ENCODE data around the gene PDHX.

The PDHX gene

DNA sequence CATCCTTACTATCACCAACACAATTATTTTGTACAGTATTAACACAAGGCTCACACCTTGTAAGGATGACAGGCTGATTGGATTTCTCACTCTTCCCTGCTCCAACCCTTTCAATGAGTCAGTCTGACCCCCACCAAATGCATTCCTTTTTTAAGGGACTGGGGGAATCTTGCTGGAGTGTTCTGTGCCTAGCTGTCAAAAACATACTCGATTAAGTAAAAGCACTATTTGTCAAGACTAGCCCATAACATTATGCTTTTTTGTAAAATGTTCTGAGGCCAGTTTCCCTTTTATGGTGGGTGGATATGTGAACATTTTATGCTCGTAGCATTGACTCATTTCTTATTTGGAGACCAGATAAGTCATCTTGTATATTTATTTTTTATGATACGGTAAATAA is 87.2 kb downstream of the PDHX start:
- H3K27ac ChIP-seq (ENCODE audit: low read length), result no peak overlapping the region

DNA sequence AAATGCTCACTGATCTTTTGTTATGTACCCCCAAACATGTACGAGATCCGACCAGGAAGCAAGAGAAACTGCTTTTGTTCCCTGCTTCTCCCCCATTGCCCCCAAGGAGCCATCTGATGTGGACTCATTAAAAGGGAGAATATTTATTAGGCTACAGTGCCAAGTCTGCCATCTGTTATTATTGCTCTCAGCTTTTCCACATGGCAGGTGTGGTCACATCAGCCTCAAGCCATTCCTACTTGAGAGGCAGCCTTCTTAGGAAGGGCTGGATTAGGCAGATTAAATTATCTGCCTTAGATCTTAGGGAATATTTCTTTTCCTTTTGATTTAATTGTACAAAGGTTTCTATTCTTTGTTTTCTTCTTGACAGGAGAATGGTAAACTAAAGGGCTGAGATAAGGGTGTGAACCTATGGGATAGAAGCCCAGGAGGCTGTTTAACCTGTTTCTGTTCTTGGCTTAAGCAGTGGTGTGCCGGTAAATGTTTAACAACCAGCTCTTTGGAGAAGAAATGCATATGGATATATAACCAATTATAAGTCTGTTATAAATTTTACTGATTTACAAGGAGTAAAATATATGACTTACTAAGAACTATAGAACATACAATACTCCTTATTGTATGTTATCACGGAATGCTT is 88.8 kb downstream of the PDHX start:
- no peaks in the 10 kb centered on the region for H3K36me3 ChIP-seq (ENCODE audit: control insufficient read depth, low read depth, low read length)
- no peak overlapping the region for H3K27ac ChIP-seq (ENCODE audit: low read length)
- no peak overlapping the region for H3K9ac ChIP-seq (ENCODE audit: low read length)
- no peak overlapping the region for H3K4me3 ChIP-seq (ENCODE audit: low read length)
- no peaks in the 10 kb centered on the region for H3K27me3 ChIP-seq (ENCODE audit: control insufficient read depth, insufficient read depth, low read length)
- no peaks in the 10 kb centered on the region for H3K9me3 ChIP-seq (ENCODE audit: control insufficient read depth, low read depth, low read length)
- H3K4me1 ChIP-seq (ENCODE audit: control insufficient read depth, low read depth, low read length), result no peaks in the 10 kb centered on the region

More for the DNA sequence above, 87.2 kb downstream of the PDHX start:
- H3K4me3 ChIP-seq (ENCODE audit: low read length), result no peak overlapping the region
- no peaks in the 10 kb centered on the region for H3K4me1 ChIP-seq (ENCODE audit: control insufficient read depth, low read depth, low read length)
- no peak overlapping the region for H3K9ac ChIP-seq (ENCODE audit: low read length)
- no peaks in the 10 kb centered on the region for H3K27me3 ChIP-seq (ENCODE audit: control insufficient read depth, insufficient read depth, low read length)
- H3K36me3 ChIP-seq (ENCODE audit: control insufficient read depth, low read depth, low read length), result no peaks in the 10 kb centered on the region
- no peaks in the 10 kb centered on the region for H3K9me3 ChIP-seq (ENCODE audit: control insufficient read depth, low read depth, low read length)

DNA sequence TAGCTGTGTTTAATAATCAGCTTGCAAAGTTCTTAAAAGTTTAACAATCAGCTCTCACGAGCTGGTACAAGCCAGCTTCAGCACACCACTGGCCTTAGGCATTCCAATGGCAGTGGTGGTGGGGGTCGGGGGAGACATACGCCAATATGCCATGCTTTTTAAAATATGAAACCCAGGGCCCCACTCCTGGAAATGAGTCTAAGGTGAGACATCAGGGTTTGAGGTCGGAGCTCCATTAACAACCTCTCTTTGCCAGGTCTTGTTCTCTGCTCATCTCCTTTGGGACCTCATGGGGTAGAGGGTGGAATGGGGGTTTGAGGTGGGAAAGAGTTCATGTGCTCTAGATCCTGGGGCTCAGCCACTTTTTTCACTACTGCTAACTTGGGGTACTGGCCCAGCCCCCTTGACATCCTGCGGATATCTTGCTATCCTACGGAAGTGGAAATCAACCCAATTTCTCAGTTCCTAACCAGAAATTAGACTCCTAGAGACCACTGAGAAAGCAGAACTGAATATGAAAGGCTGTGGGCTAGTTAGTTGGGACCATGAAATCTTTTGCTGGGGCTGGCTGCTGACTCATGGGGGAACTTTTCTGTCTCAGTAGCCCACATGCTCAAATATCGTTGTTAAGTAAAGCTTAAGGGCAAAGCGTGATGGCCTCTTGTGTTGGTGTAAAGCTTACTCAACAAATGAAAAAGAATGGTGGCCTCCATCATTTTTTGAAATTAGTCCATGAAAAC is 90.1 kb downstream of the PDHX start:
- Histone ChIP-seq H3K4me3 (ENCODE audit: low read length) (no peak overlapping the region), H3K9me3 (ENCODE audit: control insufficient read depth, low read depth, low read length) (no peaks in the 10 kb centered on the region), H3K27ac (ENCODE audit: low read length) (no peak overlapping the region), H3K36me3 (ENCODE audit: control insufficient read depth, low read depth, low read length) (no peaks in the 10 kb centered on the region), H3K9ac (ENCODE audit: low read length) (no peak overlapping the region), H3K4me1 (ENCODE audit: control insufficient read depth, low read depth, low read length) (no peaks in the 10 kb centered on the region), H3K27me3 (ENCODE audit: control insufficient read depth, insufficient read depth, low read length) (no peaks in the 10 kb centered on the region)

DNA sequence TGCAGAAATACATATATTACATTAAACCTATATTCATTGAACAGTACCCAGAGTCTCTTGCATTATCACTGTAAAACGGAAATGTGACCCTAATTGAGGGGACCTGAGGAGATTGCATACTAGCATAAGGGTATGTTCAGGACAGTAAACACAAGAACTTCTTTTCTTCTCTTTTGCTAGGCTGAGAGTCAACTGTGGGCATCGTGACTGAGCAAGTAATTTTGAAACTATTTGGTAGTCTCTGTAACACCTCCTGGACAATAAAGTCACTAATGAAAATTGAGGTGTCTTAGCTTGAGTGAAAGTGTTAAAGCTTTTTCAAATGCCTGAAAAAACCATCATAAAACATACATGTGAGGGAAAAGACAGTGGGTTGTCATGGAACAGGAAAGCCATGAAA is 90.9 kb downstream of the PDHX start:
- no peak overlapping the region for H3K9ac ChIP-seq (ENCODE audit: low read length)
- H3K9me3 ChIP-seq (ENCODE audit: control insufficient read depth, low read depth, low read length), result no peaks in the 10 kb centered on the region

DNA sequence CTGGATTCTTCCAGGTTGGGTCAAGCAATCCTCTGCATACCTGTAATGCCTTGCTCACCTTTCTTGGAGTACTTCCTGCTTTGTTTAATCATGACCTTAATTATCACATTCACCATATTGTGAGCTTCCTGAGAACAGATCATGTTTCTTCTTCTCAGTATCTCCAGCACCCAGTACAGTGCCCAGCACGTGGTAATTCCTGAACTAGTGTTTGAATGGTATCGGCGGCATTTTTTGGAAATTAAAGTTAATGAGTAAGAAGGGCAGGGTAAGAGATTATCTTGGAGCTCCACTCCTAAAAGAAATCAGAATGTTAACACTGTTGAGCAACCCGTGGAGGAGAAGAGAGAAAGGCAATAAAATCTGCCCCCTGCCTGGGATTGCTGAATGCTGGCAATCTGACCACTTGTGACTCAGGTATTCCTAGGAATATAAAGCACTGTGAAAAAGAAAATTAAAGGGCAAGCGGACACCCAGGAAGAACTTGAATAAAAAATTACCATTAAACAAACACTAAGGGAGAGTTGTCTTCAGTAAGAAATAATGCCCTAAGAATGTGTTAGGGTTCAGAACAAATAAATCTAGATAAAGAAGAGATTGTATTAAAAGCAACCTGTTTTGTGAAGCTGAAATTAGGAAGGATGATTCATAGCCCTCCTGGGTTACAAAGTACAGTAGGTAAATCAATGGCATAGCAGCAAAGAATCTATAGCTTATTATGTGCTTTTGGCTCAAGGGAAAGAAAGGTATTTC is 92.9 kb downstream of the PDHX start:
- no peaks in the 10 kb centered on the region for H3K9me3 ChIP-seq (ENCODE audit: control insufficient read depth, low read depth, low read length)
- H3K27me3 ChIP-seq (ENCODE audit: control insufficient read depth, insufficient read depth, low read length), result no peaks in the 10 kb centered on the region
- no peaks in the 10 kb centered on the region for H3K36me3 ChIP-seq (ENCODE audit: control insufficient read depth, low read depth, low read length)
- no peak overlapping the region for H3K27ac ChIP-seq (ENCODE audit: low read length)
- no peaks in the 10 kb centered on the region for H3K4me1 ChIP-seq (ENCODE audit: control insufficient read depth, low read depth, low read length)
- no peak overlapping the region for H3K9ac ChIP-seq (ENCODE audit: low read length)
- no peak overlapping the region for H3K4me3 ChIP-seq (ENCODE audit: low read length)

More for the DNA sequence above, 90.9 kb downstream of the PDHX start:
- Histone ChIP-seq H3K27ac (ENCODE audit: low read length) (no peak overlapping the region), H3K4me1 (ENCODE audit: control insufficient read depth, low read depth, low read length) (no peaks in the 10 kb centered on the region), H3K36me3 (ENCODE audit: control insufficient read depth, low read depth, low read length) (no peaks in the 10 kb centered on the region), H3K4me3 (ENCODE audit: low read length) (no peak overlapping the region), H3K27me3 (ENCODE audit: control insufficient read depth, insufficient read depth, low read length) (no peaks in the 10 kb centered on the region)

DNA sequence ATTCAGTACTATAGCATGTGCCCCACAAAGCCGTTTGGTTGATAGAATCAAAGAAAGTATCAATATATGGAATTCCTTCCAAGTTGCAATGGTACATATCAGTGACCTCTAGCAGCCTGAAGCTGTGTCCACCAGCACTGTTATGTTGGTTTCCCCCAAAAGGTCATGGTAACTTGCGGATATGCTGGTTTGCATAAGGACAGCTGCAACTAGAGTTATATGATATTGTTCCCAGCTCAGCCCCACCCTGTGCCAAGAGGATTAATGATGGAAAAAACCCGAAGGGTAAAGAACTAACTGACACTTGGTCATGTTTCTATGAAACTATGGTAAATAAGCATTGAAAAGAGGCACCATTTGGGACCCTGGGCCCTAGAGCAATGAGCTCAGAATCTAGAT is 93.5 kb downstream of the PDHX start:
- no peak overlapping the region for H3K27ac ChIP-seq (ENCODE audit: low read length)

DNA sequence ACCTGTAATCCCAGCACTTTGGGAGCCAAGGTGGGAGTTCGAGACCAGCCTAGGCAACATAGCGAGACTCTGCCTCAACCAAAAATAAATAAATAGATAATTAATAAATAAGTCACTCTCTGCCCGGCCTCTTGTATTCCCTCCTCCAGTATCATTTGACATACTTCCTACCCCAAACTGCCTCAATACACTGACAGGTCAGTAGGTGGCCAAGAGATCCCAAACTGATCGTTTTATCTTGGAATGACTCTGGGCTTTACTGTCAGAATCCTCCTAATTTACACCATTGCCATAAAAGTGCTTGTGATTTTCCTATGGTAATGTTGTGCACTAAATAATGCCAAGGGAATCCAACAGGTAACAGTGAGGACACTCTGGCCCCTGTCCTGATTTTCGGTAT is 94.2 kb downstream of the PDHX start:
- Histone ChIP-seq H3K9ac (ENCODE audit: low read length) (no peak overlapping the region), H3K27me3 (ENCODE audit: control insufficient read depth, insufficient read depth, low read length) (no peaks in the 10 kb centered on the region), H3K4me3 (ENCODE audit: low read length) (no peak overlapping the region), H3K9me3 (ENCODE audit: control insufficient read depth, low read depth, low read length) (no peaks in the 10 kb centered on the region), H3K27ac (ENCODE audit: low read length) (no peak overlapping the region), H3K4me1 (ENCODE audit: control insufficient read depth, low read depth, low read length) (no peaks in the 10 kb centered on the region), H3K36me3 (ENCODE audit: control insufficient read depth, low read depth, low read length) (no peaks in the 10 kb centered on the region)

More for the DNA sequence above, 93.5 kb downstream of the PDHX start:
- no peaks in the 10 kb centered on the region for H3K27me3 ChIP-seq (ENCODE audit: control insufficient read depth, insufficient read depth, low read length)
- no peaks in the 10 kb centered on the region for H3K36me3 ChIP-seq (ENCODE audit: control insufficient read depth, low read depth, low read length)
- H3K9me3 ChIP-seq (ENCODE audit: control insufficient read depth, low read depth, low read length), result no peaks in the 10 kb centered on the region
- H3K4me1 ChIP-seq (ENCODE audit: control insufficient read depth, low read depth, low read length), result no peaks in the 10 kb centered on the region
- H3K9ac ChIP-seq (ENCODE audit: low read length), result no peak overlapping the region
- no peak overlapping the region for H3K4me3 ChIP-seq (ENCODE audit: low read length)

DNA sequence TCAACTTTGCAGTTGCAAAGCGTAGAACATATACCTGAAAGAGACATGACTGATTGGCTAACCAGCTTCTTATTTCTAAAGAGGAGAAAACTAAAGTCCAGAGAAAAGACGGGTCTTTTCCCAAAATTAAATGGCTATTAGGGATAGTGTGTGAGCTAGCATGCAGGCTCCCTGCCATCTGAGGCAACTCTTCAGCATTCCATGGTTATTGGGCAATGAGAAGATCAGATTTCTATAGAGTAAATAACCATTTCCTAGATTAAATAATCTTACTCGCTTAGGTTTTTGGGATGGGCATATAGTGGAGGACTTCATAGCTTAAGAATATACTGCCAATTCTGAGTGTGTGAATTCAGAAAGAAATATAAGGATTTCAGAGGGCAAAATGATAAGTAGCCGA is 95.0 kb downstream of the PDHX start:
- no peaks in the 10 kb centered on the region for H3K36me3 ChIP-seq (ENCODE audit: control insufficient read depth, low read depth, low read length)
- H3K27ac ChIP-seq (ENCODE audit: low read length), result no peak overlapping the region
- H3K9ac ChIP-seq (ENCODE audit: low read length), result no peak overlapping the region
- H3K9me3 ChIP-seq (ENCODE audit: control insufficient read depth, low read depth, low read length), result no peaks in the 10 kb centered on the region
- H3K4me1 ChIP-seq (ENCODE audit: control insufficient read depth, low read depth, low read length), result no peaks in the 10 kb centered on the region
- H3K27me3 ChIP-seq (ENCODE audit: control insufficient read depth, insufficient read depth, low read length), result no peaks in the 10 kb centered on the region
- no peak overlapping the region for H3K4me3 ChIP-seq (ENCODE audit: low read length)

DNA sequence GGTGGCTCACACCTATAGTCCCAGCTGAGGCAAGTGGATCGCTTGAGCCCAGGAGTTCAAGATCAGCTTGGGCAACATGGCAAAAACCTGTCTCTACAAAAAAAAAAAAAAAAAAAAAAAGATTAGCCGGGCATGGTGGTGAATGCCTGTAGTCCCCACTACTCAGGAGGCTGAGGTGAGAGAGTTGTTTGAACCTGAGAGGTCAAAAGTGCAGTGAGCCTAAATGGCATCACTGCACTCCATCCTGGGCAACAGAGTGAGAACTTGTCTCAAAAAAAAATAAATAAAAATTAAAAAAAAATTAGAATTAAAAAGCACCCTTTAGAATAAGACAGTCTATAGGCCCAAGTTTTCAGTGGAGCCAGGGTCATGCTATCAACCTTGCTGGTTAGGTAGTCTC is 95.5 kb downstream of the PDHX start:
- H3K27me3 ChIP-seq (ENCODE audit: control insufficient read depth, insufficient read depth, low read length), result no peaks in the 10 kb centered on the region
- no peaks in the 10 kb centered on the region for H3K4me1 ChIP-seq (ENCODE audit: control insufficient read depth, low read depth, low read length)
- H3K36me3 ChIP-seq (ENCODE audit: control insufficient read depth, low read depth, low read length), result no peaks in the 10 kb centered on the region
- H3K9me3 ChIP-seq (ENCODE audit: control insufficient read depth, low read depth, low read length), result no peaks in the 10 kb centered on the region
- H3K9ac ChIP-seq (ENCODE audit: low read length), result no peak overlapping the region
- no peak overlapping the region for H3K4me3 ChIP-seq (ENCODE audit: low read length)
- H3K27ac ChIP-seq (ENCODE audit: low read length), result no peak overlapping the region

DNA sequence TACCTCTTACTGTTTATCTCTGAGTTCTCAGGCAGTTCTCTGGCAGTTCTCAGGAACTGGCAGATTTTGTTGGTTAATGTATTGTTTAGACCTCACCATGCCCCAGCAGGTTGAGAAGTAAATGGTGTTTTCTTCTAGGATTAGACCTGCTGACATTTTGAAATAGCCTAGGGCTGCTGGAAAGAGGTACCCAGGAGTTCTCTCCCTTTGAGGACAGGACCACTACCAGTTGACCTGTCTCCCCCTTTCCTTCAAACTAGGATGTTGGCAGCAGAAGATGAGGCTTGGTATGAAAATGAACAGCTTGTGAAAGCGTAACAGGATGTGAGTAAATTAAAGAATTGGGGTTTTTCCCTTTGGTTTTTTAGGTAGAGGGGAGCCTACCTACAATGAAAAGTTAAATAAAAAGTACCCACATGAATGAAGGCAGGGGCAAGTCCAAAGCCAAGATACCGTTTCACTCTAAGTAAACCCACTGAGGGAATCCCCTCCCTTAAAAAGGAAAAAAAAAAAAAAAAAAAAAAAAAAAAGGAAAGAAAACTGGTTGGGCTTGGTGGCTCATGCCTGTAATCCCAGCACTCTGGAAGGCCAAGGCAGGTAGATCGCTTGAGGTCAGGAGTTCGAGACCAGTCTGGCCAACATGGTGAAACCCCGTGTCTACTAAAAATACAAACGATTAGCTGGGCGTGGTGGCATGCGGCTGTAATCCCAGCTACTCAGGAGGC is 96.2 kb downstream of the PDHX start:
- Histone ChIP-seq H3K27ac (ENCODE audit: low read length) (no peak overlapping the region), H3K9ac (ENCODE audit: low read length) (no peak overlapping the region), H3K27me3 (ENCODE audit: control insufficient read depth, insufficient read depth, low read length) (no peaks in the 10 kb centered on the region), H3K4me1 (ENCODE audit: control insufficient read depth, low read depth, low read length) (no peaks in the 10 kb centered on the region), H3K36me3 (ENCODE audit: control insufficient read depth, low read depth, low read length) (no peaks in the 10 kb centered on the region), H3K9me3 (ENCODE audit: control insufficient read depth, low read depth, low read length) (no peaks in the 10 kb centered on the region), H3K4me3 (ENCODE audit: low read length) (no peak overlapping the region)

DNA sequence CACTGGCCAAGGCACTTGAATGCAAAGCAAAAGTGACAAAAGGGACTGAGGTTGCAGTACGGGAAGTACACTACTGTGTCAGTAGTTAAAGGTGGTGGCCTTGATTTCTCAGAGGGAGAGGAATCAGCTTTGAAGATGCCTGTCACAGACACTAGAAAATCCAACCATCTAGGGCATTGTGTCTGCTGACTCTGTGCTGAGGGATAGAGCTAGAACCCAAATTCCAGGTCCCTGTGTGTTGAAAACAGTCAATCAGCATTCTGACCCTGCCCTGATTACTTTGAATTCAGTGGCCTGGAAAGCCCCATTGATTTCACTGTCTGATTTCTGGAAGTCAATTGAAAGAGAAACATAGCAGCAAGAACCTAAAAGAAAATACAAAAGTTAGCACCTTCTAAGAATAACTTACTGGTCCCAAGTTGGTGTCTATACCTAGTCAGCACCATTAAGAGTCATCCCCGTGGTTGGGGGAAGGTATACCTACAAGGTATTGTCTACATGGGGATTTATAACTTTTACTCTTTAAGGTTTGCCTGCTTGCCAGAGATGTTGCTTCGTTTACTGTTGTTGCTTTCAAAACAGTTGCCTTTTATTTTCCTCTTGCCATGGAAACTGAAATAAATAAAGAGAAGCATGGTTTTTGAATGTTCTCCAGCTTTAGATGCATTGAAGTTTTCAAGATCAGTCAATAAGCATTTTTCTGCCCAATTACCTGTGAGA is 97.3 kb downstream of the PDHX start:
- H3K9ac ChIP-seq (ENCODE audit: low read length), result no peak overlapping the region
- no peak overlapping the region for H3K4me3 ChIP-seq (ENCODE audit: low read length)
- H3K27ac ChIP-seq (ENCODE audit: low read length), result no peak overlapping the region
- no peaks in the 10 kb centered on the region for H3K9me3 ChIP-seq (ENCODE audit: control insufficient read depth, low read depth, low read length)
- peaks cover 6% of the 10 kb centered on the region for H3K4me1 ChIP-seq (ENCODE audit: control insufficient read depth, low read depth, low read length)
- no peaks in the 10 kb centered on the region for H3K36me3 ChIP-seq (ENCODE audit: control insufficient read depth, low read depth, low read length)
- H3K27me3 ChIP-seq (ENCODE audit: control insufficient read depth, insufficient read depth, low read length), result no peaks in the 10 kb centered on the region

All from iPS-18a (cell line).